HG03025 (cell line): ENCODE measurements around the gene PGBD2.
A peak's percentile ranks its signal among the peaks of the same experiment; 100 is the strongest.
"Not testable (repeated sequence)": the region's sequence is repeated elsewhere in the genome, so short reads cannot be mapped to it uniquely, and the experiment has no call there.

Source experiments
- ATAC-seq: cut with Tn5 transposase; IDR thresholded peaks from one replicate; pipeline ENCODE4 v1.9.1; 2021; ENCODE audit warnings: mild to moderate bottlenecking, moderate library complexity; ENCODE audit not compliant: unreplicated experiment, low FRiP score

PGBD2 gene

DNA sequence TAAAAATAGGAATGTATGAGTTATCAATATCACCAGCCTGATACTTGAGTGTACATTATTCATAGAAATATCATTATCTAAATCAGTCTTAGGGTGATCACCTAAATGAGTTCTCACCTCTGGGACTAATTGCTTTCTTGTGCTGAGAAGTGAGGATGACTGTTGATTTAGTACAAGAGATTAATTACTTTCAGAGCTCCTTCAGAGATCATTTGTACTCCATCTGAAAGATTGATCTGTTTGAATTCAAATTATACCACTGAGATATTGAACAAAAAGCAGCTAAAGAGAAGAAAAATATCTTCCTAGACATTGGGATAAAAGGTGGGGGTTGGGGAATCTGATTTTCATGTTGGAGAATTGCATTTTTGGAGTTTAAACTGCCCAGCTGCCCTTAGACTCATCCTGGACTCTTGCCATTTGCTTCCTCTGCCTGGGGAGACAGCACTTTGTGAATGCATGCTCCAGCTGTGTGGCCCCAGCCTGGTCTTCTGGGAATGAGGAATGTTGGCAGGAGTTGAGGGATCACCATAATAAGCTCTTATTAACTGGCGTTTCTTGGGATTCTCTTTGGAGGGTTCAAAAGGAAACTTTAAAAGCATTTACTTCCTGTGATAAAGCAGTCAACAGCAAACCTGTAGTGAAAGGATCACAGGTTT, 19.7 kb upstream of the PGBD2 start:
- ATAC-seq = no peak

DNA sequence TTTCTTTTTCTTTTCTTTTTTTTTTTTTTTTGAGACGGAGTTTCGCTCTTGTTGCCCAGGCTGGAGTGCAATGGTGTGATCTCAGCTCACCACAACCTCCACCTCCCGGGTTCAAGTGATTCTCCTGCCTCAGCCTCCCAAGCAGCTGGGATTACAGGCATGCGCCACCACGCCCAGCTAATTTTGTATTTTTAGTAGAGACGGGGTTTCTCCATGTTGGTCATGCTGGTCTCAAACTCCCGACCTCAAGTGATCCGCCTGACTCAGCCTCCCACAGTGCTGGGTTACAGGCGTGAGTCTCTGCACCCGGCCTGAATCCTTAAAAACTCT, 16.2 kb upstream of the PGBD2 start:
- ATAC-seq = not testable (repeated sequence)

DNA sequence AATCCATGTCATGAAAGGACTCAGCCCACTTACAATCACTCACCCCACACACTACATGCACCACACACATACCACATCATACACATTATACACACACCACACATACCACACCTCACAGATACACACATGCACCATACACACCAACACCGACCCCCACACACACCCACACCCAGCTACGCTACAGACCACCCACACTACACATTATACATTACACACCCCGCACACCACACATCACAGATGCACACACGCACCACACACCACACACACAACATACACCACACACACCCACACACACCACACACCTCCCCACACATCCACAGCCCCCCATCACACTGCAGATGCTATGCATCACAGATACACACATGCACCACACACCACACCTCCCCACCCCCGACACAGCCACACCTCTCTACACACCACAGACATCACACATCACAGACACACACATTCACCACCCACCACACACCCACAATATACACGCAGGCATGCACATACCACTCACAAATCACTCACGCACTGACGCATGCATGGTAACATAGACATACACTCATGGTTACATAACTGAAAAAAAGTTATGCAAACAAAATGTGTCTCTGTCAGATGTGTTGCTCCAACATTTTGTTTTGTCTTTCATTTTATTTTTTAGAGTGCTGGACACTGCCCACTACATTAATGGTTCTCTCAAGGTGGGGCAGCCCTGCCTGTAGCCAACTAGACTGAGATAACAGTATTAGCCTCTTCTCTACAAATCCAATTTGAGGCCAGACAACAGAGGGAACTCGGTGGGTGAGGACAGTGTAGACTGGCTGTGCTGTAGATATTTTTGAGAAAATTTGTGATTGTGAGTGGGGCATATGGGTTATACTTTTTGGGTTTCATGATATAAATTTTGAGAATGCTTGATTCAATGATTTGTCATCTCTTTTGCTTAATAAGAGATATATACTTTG, 15.2 kb upstream of the PGBD2 start:
- ATAC-seq = no peak

DNA sequence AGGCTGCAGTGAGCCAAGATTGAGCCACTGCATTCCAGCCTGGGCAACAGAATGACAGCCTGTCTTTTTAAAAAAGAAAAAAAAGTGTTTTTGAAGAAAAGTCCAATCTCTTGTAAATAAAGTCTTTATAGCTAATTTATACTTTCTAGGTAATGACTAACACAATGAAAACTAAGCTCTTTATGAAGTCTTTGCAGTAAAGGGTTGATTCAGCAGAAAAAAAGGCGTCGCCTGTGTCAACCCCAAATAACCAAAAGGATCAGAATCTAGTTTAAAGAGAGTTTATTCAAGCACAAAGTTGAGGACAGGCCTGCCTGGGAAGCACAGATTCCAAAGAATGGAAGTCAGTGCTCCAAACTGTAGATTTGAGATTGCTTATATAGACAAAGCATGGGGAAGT, 14.3 kb upstream of the PGBD2 start:
- ATAC-seq = no peak

DNA sequence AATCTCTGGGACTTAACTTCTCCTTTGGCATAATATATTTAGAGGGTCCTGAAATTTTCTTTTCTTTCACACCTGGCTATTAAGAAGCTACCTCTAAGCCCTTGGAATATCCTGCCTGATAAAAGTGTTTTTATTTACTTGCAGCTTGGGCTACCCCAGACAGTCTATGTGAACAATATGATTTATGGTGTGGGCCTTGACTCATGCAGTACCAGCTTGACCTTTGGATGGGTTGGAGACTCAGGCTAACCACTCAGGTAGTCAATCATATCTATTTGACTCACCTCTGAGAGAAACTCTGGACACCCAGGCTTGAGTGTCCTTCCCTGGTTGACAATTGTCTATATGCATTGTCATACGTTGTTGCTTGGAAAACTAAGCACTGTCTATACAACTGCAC, 13.4 kb upstream of the PGBD2 start:
- ATAC-seq = no peak

DNA sequence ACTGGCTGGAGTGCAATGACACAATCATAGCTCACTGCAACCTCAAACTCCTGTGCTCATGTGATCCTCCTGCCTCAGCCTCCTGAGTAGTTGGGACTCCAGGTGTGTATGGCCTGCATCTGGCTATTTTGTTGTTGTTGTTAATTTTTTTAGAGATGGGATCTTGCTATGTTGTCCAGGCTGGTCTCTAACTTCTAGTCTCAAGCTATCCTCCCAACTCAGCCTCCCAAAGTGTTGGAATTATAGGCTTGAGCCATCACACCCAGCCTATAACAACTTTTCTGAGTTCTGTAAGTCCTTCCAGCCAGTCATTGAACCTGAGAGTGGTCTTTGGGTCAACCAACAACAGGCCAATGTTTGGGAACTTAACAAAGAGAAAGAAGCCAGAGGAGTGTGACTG, 11.2 kb upstream of the PGBD2 start:
- no peak for ATAC-seq

DNA sequence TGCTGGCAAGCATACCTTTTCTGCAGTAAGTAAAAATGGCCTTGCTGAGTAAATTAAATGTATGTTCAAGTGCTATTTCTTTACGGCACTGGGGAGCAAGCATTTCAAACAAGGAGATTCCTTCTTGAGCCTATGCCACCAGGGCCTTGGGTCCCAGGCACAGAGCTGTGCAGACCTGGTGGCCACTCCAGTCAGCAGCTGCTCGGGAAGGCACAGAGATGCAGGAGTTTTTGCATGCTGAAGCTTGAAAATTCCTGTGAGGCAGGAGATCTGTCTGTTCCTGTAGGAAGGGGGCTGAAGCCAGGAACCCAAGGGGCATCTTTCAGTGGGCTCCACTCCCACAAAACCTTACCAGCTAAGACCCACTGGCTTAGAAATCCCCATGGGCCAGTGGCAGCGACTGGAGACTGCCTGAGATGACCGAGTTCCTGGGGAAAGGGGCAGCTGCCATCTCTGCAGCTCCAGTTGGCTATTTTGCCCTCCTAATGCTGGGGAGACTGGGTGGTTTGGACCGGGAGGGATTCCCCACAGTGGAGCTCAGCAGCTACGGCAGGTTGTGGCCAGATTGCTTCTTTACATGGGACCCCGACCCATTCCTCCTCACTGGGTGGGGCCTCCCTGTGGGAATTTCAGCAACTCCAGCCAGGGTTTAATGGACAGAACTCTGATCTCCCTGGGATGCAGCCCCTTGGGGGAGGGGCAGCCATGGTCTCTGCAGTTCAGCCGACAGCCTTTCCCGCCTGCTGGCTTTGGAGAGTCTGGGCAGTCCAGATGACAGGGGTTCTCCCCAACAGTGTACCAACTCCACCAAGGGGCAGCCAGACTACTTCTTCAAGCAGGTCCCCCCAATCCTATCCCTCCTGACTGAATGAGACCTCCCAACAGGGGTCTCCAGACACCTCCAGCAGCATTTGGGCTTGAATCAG, 8.4 kb upstream of the PGBD2 start:
- ATAC-seq = no peak

DNA sequence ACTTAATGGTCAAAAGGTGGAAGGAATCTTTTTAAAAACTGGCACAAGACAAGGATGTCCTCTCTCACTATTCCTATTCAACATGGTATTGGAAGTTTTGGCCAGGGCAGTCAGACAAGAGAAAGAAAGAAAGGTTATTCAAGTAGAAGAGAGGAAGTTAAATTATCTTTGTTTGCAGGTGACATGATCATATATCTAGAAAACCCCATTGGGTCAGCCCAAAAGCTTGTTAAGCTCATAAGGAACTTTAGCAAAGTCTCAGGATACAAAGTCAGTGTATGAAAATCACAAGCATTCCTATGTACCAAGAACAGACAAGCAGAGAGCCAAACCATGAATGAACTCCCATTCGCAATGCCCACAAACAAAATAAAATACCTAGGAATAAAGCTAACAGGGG, 5.4 kb upstream of the PGBD2 start:
- no peak for ATAC-seq

DNA sequence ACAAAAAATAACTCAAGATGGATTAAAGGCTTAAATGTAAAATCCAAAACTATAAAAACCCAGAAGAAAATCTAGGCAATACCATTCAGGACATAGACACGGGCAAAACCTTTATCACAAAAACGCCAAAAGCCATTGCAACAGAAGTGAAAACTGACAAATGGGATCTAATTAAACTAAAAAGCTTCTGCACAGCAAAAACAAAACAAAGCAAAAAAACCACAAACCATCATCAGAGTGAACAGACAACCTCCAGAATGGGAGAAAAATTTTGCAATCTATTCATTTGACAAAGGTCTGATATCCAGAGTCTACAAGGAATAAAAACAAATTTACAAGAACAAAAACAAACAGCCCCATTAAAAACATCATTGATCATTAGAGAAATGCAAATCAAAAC, 4.5 kb upstream of the PGBD2 start:
- no peak for ATAC-seq

DNA sequence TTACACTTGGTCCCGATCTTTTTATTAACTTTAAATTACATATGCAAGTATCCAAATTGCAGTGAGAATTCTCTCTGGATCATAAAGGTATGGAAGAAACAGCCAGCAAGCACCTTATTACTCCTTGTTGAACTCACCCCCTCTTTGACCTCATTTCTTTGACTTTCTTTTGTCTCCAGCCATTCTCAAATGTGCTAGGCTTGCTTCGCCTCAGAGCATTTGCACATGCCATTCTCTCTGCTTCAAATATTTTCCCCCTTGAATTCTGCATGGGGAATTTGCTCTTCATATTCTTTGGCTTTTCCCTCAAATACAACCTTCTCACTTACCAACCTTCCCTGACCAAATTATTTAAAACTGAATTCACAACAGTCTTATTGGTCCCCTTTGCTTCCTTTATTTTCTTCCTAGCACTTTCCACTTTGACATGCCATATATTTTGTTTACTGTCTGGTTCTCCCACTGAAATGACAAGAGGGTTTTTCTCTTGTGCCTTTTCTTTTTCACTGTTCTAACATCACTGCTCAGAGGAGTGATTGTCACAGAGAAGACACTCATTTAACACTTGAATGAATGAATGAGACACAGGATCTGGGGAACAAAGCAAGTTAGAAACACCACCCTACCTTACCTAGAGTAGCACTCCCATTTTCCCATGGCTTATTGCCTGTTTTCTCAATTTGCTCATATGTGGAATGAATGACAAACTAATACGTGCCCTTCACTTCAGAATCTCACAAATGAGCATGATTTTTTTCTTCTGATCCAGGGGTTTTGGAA, 1.4 kb upstream of the PGBD2 start:
- ATAC-seq = no peak

DNA sequence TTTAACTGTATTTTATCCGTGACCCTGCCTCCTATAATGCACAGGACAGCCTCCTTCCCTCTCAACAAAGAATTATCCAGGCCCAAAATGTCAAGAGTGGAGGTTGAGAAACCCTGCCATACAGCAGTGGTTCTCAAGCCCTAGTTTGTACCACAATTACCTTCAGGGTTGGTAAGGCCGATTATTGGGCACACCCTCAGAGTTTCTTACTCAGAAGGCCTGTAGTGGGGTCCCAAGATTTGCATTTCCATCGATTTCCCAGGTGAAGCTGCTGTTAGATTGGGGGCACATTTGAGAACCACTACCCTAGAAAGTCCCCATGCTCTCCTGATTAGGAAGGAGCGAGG, 400 bp upstream of the PGBD2 start:
- no peak for ATAC-seq

DNA sequence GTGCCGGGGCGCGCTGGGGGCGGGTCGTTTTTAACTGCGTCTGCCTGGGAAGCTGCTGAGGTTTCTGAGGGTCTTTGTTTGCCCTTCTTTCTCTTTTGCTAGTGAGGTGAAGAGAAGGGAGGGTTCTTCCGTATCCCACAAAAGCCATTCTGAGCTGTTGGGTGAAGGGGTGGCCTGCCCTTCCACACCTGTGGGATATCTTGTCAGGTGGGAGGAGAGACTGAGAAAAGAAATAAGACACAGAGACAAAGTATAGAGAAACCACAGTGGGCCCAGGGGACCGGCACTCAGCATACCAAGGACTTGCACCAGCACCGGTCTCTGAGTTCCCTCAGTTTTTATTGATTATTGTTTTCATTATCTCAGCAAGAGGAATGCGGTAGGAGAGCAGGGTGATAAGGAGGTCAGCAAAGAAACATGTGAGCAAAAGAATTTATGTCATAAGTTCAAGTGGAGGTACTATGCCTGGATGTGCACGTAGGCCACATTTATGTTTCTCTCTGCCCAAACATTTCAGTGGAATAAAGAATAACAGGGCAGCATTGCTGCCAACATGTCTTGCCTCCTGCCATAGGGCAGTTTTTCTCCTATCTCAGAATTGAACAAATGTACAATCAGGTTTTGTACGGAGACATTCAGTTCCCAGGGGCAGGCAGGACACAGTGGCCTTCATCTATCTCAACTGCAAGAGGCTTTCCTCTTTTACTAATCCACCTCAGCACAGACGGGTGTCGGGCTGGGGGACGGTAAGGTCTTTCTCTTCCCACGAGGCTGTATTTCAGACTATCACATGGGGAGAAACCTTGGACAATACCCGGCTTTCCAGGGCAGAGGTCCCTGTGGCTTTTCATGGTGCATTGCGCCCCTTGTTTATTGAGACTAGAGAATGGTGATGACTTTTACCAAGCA, 972 bp downstream of the PGBD2 start:
- ATAC-seq = peak; percentile 15

DNA sequence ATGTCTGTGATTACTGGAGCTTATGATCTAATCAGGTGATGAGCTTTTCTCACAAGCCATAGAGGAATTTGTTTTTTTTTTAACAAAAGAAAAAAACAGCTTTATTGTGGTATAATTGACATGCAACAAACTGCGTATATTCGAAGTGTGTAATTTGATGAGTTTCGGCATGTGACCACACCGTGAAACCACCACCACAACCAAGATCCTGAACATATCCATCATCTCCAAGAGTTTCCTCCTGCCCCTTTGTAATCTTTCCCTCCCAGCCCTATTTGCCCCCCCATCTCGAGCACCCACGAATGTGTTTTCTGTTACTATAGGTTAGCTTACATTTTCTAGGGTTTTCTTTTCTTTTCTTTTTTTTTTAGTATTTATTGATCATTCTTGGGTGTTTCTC, 4.7 kb downstream of the PGBD2 start:
- ATAC-seq = no peak

DNA sequence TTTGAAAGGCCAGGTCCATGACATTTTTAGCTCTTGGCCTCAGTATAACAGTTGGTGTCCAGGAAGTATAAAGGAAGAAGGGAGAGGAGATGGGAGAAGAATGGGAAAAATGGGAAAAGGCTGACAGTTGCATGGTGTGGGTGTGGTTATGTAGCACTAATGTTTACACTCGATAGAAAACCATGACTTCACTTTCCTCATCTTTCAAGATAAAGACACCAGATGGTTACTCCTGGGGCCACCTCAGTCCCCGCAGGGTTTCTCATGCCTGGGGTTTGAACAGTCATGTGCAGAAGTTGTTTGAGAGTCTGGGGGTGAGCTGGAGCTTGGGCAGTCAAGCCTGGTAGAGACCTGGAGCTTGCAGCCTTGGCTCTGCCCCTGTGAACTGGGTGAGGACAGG, 7.9 kb downstream of the PGBD2 start:
- ATAC-seq = no peak

DNA sequence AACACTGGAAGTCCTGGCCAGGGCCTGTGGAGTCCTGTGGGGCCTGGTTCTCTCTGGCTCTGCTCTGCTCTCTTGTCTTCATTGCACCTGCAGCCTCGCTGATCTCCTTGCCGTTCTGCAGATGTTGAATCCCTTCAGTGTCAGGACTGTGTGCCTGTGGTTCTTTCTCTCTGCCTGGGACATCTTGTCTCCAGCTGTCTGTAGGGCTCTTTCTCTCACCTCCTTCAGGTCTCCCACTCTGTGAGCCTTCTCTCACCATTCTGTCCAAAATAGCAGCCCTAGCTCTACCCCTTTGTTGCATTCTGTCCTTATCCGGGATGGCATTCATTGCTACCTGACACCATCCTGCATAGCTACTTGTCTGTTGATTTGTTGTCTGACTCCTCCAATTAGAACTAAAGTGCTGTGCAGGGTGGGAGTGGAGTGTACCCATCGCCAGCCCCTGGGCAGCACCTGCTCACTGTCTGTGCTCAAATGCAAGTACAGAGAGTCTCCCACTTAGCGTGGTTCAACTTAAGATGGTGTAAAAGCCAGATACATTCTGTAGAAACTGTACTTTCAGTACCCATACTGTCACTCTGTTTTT, 8.9 kb downstream of the PGBD2 start:
- ATAC-seq = no peak

DNA sequence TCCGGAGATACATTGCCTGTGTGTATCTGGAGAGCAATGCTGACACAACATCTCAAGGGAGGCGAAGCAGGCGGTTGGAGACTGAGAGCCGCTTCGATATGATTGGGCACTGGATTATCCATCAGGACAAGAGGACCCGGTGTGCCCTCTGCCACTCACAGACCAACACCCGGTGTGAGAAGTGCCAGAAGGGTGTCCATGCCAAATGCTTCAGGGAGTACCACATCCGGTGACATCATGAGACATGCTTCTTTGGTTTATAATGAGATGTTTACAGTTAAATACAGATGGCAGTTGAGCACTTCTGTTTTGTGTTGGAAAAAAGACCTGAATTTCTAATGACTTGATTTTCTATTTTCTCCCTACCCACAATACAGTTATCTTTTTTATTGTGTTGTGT, 12.1 kb downstream of the PGBD2 start:
- no peak for ATAC-seq

DNA sequence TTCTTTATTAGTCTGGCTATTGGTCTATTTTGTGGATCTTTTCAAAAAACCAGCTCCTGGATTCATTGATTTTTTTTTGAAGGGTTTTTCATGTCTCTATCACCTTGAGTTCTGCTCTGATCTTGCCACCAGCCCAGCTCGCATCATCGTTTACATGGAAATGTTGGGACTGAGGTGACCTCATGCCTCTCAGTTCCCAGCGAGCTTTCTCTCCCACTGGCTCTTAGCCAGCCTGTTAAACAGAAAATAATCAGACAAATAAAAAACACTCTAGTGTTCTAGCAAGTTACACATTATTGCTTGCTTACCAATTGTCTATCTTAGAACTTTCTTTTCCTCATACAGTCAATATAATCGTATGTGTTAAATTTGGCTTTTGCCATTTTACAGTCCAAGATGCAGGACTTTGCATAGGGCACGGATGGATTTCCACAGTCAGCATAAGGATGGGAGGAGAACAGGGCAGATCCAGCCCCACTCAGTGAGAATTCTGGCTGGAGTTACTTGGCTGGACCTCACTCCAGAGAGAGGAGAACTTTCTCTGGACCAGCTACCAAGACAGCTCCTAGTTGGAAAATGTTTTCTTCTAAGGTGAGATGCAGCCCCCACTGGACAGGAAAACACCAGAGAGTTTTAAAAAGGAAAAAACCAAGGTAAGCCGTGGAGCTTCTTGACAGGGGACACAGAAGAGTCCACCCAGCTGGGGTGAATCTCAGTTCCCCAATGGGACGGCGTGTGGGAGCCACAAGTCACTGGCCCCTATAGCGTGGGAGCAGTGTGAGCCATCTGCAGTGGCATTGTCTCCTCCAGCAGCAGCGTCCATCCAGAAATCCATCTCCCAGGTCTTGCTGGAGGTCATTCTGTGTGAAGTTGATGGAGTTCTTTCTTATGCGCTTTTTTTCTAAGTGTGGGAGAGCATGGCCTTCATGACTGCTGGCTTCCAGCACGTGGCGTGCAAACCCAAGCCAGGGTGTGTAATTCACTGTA, 17.6 kb downstream of the PGBD2 start:
- no peak for ATAC-seq
